Loucy (cell line): Measurements from ENCODE around the gene C19orf12.
A peak's percentile ranks its signal among the peaks of the same experiment; 100 is the strongest.

ENCODE experiments used
- H2AFZ ChIP-seq: fragments of 200-600 bp; sonication (generic); 2 replicates; pipeline ENCODE4 v1.6.0; 2016; ENCODE audit warnings: antibody characterized with exemption, mild to moderate bottlenecking, low read length, moderate library complexity
- H3F3A ChIP-seq: fragments of 200-600 bp; 2 replicates; pipeline ENCODE4 v1.6.0; 2016; ENCODE audit warnings: antibody characterized with exemption, low read depth, mild to moderate bottlenecking
- H3K27me3 ChIP-seq: fragments of 200-600 bp; sonication (generic); 2 replicates; pipeline ENCODE4 v1.6.1; 2014; ENCODE audit warnings: low read length, mild to moderate bottlenecking; ENCODE audit not compliant: insufficient read depth, poor library complexity, severe bottlenecking
- H3K36me3 ChIP-seq: fragments of 200-600 bp; sonication (generic); 2 replicates; pipeline ENCODE4 v1.6.1; 2016; ENCODE audit warnings: low read length; ENCODE audit not compliant: insufficient read depth
- H3K4me1 ChIP-seq: fragments of 200-600 bp; sonication (generic); 2 replicates; pipeline ENCODE4 v1.5.1; 2014; ENCODE audit warnings: low read length, mild to moderate bottlenecking; ENCODE audit not compliant: insufficient read depth, poor library complexity, severe bottlenecking
- H3K4me2 ChIP-seq: fragments of 200-600 bp; sonication (generic); 2 replicates; pipeline ENCODE4 v1.6.0; 2014; ENCODE audit warnings: antibody characterized with exemption, low read length, low read depth, mild to moderate bottlenecking; ENCODE audit not compliant: poor library complexity, severe bottlenecking
- H3K4me3 ChIP-seq: fragments of 200-600 bp; sonication (generic); 2 replicates; pipeline ENCODE4 v1.5.1; 2014; ENCODE audit warnings: low read length, mild to moderate bottlenecking, mixed read lengths; ENCODE audit not compliant: poor library complexity, severe bottlenecking
- H3K79me2 ChIP-seq: fragments of 200-600 bp; sonication (generic); 2 replicates; pipeline ENCODE4 v1.6.1; 2014; ENCODE audit warnings: low read length; ENCODE audit not compliant: insufficient read depth
- H3K9ac ChIP-seq: fragments of 200-600 bp; sonication (generic); 2 replicates; pipeline ENCODE4 v1.6.0; 2014; ENCODE audit warnings: mild to moderate bottlenecking, low read depth, low read length, moderate library complexity; ENCODE audit not compliant: poor library complexity, severe bottlenecking
- H3K9me2 ChIP-seq: fragments of 200-600 bp; sonication (generic); replicated peaks from 2 replicates; pipeline ENCODE4 v1.6.1; 2016; ENCODE audit warnings: low read depth, low read length, mixed read lengths
- H3K9me3 ChIP-seq: fragments of 200-600 bp; sonication (generic); 2 replicates; pipeline ENCODE4 v1.6.1; 2014; ENCODE audit warnings: mild to moderate bottlenecking, antibody characterized with exemption, low read length, low read depth; ENCODE audit not compliant: insufficient read depth
- H4K20me1 ChIP-seq: fragments of 200-600 bp; sonication (generic); 2 replicates; pipeline ENCODE4 v1.6.0; 2014; ENCODE audit warnings: antibody characterized with exemption, low read length, mild to moderate bottlenecking; ENCODE audit not compliant: insufficient read depth, poor library complexity, severe bottlenecking
- EZH2phosphoT487 ChIP-seq: fragments of 200-600 bp; IDR thresholded peaks from 2 replicates; pipeline ENCODE4 v1.6.1; 2018; ENCODE audit warnings: antibody characterized with exemption, mild to moderate bottlenecking, moderate library complexity, borderline replicate concordance
- TF ChIP-seq, protein P1 (sequence below): fragments of 200-600 bp; sonication (generic); conservative IDR thresholded peaks from 2 replicates; pipeline ENCODE4 v1.5.1; 2014; ENCODE audit warnings: mild to moderate bottlenecking, antibody characterized with exemption, low read length

The C19orf12 gene

GRCh38 chr19:29695765-29696564, 19.1 kb downstream of the C19orf12 start:
- Histone ChIP-seq H3K9ac (no peak overlapping the region), H3K36me3 (no peaks in the 10 kb centered on the region), H3K4me3 (no peak overlapping the region), H3K9me3 (no peaks in the 10 kb centered on the region), H4K20me1 (no peaks in the 10 kb centered on the region), H3K79me2 (no peaks in the 10 kb centered on the region), H3K27me3 (no peaks in the 10 kb centered on the region), H2AFZ (no peak overlapping the region), H3F3A (no peaks in the 10 kb centered on the region), H3K4me2 (no peak overlapping the region), H3K9me2 (no peaks in the 10 kb centered on the region), H3K4me1 (no peaks in the 10 kb centered on the region)
- no peak for TF ChIP-seq EZH2phosphoT487
- TF ChIP-seq, protein P1, sequence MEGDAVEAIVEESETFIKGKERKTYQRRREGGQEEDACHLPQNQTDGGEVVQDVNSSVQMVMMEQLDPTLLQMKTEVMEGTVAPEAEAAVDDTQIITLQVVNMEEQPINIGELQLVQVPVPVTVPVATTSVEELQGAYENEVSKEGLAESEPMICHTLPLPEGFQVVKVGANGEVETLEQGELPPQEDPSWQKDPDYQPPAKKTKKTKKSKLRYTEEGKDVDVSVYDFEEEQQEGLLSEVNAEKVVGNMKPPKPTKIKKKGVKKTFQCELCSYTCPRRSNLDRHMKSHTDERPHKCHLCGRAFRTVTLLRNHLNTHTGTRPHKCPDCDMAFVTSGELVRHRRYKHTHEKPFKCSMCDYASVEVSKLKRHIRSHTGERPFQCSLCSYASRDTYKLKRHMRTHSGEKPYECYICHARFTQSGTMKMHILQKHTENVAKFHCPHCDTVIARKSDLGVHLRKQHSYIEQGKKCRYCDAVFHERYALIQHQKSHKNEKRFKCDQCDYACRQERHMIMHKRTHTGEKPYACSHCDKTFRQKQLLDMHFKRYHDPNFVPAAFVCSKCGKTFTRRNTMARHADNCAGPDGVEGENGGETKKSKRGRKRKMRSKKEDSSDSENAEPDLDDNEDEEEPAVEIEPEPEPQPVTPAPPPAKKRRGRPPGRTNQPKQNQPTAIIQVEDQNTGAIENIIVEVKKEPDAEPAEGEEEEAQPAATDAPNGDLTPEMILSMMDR: no peak

GRCh38 chr19:29694669-29695627, 20.1 kb downstream of the C19orf12 start:
- Histone ChIP-seq H4K20me1 (no peaks in the 10 kb centered on the region), H3K27me3 (no peaks in the 10 kb centered on the region), H2AFZ (no peak overlapping the region), H3K4me1 (no peaks in the 10 kb centered on the region), H3K36me3 (no peaks in the 10 kb centered on the region), H3K79me2 (no peaks in the 10 kb centered on the region), H3K9me3 (0 out of 2 replicates have a peak, but pooled peaks cover 3% of the 10 kb centered on the region), H3K9me2 (no peaks in the 10 kb centered on the region), H3K4me2 (no peak overlapping the region), H3K9ac (no peak overlapping the region), H3F3A (no peaks in the 10 kb centered on the region), H3K4me3 (no peak overlapping the region)
- TF ChIP-seq EZH2phosphoT487: no peak
- TF ChIP-seq, protein P1: peak; percentile 88

DNA sequence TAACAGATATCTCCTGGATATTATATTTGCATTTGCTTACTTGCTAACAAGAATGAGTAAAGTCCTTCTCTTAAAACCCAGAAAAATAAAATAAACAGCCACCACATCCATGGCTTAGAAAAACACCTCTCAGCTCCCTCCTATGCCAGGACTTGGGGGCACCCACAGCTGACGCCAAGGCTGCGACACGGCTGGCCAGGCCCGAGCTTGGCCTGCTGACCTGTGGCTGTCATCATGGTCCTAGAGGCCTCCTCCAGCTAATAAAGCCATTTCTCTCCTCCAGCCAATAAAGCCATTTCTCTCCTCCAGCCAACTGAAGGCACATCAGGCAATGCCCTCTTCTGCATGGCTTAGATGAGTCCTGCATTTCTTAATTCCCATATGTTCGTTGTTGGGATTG, 20.9 kb downstream of the C19orf12 start:
- no peaks in the 10 kb centered on the region for H3F3A ChIP-seq
- H3K4me3 ChIP-seq: no peak overlapping the region
- H3K9ac ChIP-seq: no peak overlapping the region
- no peaks in the 10 kb centered on the region for H3K27me3 ChIP-seq
- H3K36me3 ChIP-seq: no peaks in the 10 kb centered on the region
- H2AFZ ChIP-seq: no peak overlapping the region
- H3K4me2 ChIP-seq: no peak overlapping the region
- no peaks in the 10 kb centered on the region for H3K9me2 ChIP-seq
- H4K20me1 ChIP-seq: no peaks in the 10 kb centered on the region
- no peaks in the 10 kb centered on the region for H3K4me1 ChIP-seq
- TF ChIP-seq, protein P1: no peak
- no peak for TF ChIP-seq EZH2phosphoT487
- H3K9me3 ChIP-seq: 0 out of 2 replicates have a peak, but pooled peaks cover 3% of the 10 kb centered on the region
- no peaks in the 10 kb centered on the region for H3K79me2 ChIP-seq
